Mesothelial cell of epicardium (in vitro differentiated cells): ENCODE results near the gene SERPINH1. TPM values are rescaled to one million over a fixed set of nuclear protein-coding genes. Genes with fewer than 3 reads are reported as not detected.

Experiments
- DNase-seq, 2 experiments: peaks; one replicate each; pipeline ENCODE4 v3.0.0; 2021; ENCODE audit warnings: low spot score in 2 of 2; ENCODE audit not compliant: unreplicated experiment in 2 of 2
- H3K27ac Mint-ChIP-seq: 2 replicates; pipeline ENCODE4 v1.8.0; 2021; ENCODE audit warnings: mixed read lengths
- H3K27me3 Mint-ChIP-seq: 2 replicates; pipeline ENCODE4 v1.8.0; 2021; ENCODE audit warnings: low read depth, mixed read lengths
- H3K36me3 Mint-ChIP-seq: 2 replicates; pipeline ENCODE4 v1.8.0; 2021; ENCODE audit warnings: mixed read lengths
- H3K4me1 Mint-ChIP-seq: 2 replicates; pipeline ENCODE4 v1.8.0; 2021; ENCODE audit warnings: mixed read lengths
- H3K4me3 Mint-ChIP-seq: 2 replicates; pipeline ENCODE4 v1.8.0; 2021; ENCODE audit warnings: mild to moderate bottlenecking, moderate library complexity, mixed read lengths
- H3K9me3 Mint-ChIP-seq: 2 replicates; pipeline ENCODE4 v1.8.0; 2021; ENCODE audit warnings: mixed read lengths
- total RNA-seq: library from RNA; stranded (reverse); gene quantifications from 3 replicates; pipeline ENCODE4 v1.2.1, GENCODE V29; 2021
- TF ChIP-seq, protein P1 (sequence below): fragments of 200-600 bp; sonication (generic); IDR thresholded peaks from one replicate; pipeline ENCODE4 v1.5.0; 2021; ENCODE audit warnings: antibody characterized with exemption; ENCODE audit not compliant: unreplicated experiment

The SERPINH1 gene
- total RNA-seq, 1 donor from 2014 or later = 375 TPM

DNA sequence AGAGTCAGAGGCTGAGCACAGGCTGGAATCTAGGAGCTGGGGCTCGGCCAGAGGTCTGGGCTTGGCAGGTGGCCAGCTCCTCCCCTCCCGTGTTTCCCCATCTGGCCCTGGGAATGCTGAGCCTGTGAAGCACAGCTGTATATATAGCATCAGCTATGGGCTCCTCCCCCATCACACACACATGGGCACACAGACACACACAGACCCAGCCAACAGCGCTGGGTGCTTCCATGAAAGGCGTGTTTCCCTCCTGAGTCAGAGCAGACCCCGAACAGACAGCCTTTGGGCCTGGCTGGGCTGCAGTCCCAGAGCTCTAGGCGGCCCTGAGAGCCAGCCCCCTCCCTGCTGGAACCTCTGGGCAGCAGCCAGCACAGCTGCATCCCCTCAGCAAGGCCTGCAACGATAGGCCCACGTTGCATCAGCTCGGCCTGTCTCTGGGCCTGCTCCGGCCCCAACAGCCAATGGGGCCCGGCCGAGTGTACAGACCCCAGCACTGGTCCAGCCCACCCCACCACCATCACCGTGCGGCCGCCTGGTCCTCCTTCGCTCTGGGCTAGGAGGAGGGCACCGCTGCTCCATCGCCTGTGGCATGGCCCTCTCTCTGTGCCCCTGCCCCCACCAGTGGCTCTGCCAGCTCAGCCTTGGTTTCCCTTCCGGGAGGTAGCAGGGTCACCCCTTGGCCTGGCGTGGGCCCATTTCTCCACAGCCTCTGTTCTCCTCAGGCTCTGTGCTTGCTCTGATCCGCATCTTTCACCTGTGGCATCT is 7.6 kb upstream of the SERPINH1 start:
- H3K36me3 Mint-ChIP-seq = no peaks in the 10 kb centered on the region

DNA sequence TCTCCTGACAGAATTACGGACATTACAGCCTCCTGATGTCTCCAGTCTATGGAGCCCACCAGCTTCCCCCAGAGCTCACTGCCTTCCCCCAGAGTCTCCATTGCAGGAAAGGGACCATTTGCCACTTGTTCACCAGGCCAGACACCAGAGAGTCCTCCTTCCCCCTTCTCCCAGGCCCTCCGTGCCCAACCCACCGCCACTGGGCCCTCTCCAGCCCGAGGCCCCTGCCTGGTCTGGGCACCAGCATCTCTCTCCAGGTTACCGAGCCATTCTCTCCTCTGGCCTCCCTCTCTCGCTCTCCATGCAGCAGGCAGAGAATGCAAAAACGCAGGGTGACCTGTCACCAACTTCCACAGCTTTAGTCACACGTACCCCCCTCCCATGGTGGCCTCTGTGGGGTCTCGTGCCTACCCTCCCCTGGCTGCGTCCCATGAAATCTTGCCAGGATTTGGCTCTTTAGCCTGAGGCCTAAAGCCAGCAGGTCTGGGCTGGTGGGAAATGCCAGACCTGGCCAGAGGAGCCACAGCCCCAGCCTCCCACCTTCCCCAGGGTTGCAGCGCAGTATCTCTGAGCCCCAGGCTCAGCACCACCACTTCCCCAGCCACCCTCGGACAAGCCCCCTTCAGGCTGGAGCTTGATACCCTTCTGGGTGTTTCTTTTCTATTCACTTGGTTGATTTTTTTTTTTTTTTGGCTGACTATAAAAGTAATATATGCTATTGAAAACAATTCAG is 6.8 kb upstream of the SERPINH1 start:
- TF ChIP-seq, protein P1, sequence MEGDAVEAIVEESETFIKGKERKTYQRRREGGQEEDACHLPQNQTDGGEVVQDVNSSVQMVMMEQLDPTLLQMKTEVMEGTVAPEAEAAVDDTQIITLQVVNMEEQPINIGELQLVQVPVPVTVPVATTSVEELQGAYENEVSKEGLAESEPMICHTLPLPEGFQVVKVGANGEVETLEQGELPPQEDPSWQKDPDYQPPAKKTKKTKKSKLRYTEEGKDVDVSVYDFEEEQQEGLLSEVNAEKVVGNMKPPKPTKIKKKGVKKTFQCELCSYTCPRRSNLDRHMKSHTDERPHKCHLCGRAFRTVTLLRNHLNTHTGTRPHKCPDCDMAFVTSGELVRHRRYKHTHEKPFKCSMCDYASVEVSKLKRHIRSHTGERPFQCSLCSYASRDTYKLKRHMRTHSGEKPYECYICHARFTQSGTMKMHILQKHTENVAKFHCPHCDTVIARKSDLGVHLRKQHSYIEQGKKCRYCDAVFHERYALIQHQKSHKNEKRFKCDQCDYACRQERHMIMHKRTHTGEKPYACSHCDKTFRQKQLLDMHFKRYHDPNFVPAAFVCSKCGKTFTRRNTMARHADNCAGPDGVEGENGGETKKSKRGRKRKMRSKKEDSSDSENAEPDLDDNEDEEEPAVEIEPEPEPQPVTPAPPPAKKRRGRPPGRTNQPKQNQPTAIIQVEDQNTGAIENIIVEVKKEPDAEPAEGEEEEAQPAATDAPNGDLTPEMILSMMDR = no peak

More for the DNA sequence above, 7.6 kb upstream of the SERPINH1 start:
- Mint-ChIP-seq H3K4me3 (no peak overlapping the region), H3K9me3 (no peaks in the 10 kb centered on the region), H3K27ac (peak overlapping the region; percentile 77), H3K4me1 (peaks cover 38% of the 10 kb centered on the region), H3K27me3 (no peaks in the 10 kb centered on the region)
- DNase-seq = peak; percentile 63 to 79
- TF ChIP-seq, protein P1 = no peak

DNA sequence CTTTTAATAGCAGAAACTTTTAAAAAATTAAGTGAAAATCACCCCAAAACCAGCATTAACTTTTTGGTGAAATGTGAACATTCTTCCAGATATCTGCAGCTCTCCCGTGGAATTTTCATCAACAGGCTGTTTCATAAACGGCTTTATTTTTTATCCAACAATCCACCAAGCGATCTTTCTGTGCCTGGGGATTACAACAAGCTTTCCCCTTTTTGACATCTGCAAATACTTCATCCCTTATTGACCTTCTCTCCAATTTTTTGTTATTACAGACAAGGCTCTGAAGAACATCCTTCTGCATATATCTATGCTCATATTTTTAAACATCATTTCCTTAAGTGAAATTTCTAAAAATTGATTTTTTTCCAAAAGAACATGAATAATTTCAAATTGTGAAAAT is 5.8 kb upstream of the SERPINH1 start:
- Mint-ChIP-seq H3K9me3 (no peaks in the 10 kb centered on the region), H3K4me1 (peaks cover 52% of the 10 kb centered on the region), H3K36me3 (no peaks in the 10 kb centered on the region), H3K27ac (no peak overlapping the region), H3K4me3 (no peak overlapping the region), H3K27me3 (no peaks in the 10 kb centered on the region)
- TF ChIP-seq, protein P1 = no peak
- DNase-seq = no peak

More for the DNA sequence above, 6.8 kb upstream of the SERPINH1 start:
- Mint-ChIP-seq H3K4me3 (no peak overlapping the region), H3K27me3 (no peaks in the 10 kb centered on the region), H3K9me3 (no peaks in the 10 kb centered on the region), H3K27ac (peak overlapping the region; percentile 77), H3K4me1 (peaks cover 43% of the 10 kb centered on the region), H3K36me3 (no peaks in the 10 kb centered on the region)
- DNase-seq = no peak

DNA sequence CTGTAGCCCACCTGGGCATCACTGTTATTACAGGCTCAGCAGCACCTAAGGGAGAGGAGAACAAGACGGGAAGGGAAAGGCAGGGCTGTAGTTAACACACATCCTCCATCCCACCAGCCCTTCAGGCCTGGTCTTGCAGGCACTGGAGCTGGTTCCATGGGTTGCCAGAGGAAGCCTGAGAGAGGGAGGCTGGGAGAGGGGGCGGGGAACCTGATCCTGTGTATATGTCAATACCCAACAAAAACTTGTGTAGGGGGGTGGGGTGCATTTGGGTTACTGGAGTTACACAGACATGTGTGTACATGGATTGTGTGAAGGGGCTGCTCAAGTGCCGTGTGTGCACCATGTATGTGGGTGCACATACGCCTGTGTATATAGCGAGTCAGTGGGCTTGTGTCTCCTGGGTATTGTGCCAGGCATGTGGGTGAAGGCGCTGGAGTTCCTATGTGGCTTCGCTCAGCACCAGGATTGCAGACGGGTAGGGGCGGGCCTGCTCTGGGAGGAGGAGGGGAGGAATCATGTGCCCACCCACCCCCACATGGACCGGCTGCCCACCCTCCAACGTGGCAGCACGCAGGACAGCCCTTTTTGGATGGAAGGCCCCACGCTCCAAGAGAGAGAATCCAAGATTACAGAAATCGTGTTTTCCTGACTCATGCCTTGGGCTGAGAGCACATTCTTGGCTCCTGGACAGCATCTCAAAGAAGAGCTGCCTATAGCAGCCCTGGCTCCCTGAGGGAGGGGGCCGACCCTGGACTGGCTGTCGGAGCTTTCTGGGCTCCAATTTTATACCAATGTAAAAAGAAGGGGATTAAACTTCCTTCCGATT is 4.2 kb upstream of the SERPINH1 start:
- Mint-ChIP-seq H3K9me3 (no peaks in the 10 kb centered on the region), H3K4me3 (no peak overlapping the region), H3K27me3 (no peaks in the 10 kb centered on the region), H3K36me3 (no peaks in the 10 kb centered on the region), H3K4me1 (peaks cover 55% of the 10 kb centered on the region), H3K27ac (peak overlapping the region; percentile 87)
- TF ChIP-seq, protein P1 = no peak
- no peak for DNase-seq

DNA sequence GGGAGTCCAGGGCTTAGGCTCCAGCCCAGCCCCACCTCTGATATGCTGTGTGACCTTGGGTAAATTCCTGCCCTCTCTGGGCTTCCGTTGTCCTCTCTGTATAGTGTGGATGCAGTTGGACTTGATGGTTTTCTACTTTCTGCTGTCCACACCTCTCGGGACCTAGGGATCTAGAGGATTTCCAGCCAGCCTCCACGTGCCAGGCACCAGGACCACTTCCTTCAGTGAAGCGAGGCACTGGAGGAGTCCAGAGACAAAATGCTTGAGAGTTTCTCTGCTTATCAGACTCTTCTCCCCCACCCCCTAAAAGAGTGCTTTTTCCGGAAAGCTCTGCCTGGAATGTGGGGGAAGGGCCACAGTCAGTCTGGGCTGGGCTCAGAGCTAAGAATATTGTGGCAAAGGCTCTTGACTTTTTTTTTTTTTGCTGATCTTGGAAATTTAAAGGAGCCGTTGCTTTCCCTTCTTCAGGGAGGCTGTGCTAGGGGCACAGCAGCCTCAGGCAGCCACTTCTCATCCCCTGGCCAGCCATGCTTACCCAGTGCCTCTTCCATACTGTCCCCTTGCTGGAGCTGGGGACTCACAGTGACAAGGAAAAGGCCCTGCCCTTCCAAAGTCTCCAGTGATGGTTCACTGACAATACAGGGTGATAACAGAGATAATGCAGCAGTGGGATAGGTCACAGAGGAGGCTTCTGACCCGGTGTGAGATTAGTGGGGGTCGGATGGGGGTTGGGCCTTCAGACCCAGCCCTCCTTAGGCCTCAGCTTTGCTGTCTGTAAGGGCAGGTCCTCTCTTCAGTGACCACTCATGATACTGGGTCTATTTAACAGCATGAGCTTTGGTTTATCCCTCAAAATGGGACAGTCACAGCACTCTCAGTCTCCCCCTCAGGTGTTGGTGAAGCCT is 2.9 kb upstream of the SERPINH1 start:
- Mint-ChIP-seq H3K36me3 (no peaks in the 10 kb centered on the region), H3K4me3 (peak overlapping the region; percentile 34), H3K27ac (peak overlapping the region; percentile 87), H3K27me3 (no peaks in the 10 kb centered on the region), H3K9me3 (no peaks in the 10 kb centered on the region), H3K4me1 (peaks cover 59% of the 10 kb centered on the region)
- TF ChIP-seq, protein P1 = no peak
- no peak for DNase-seq
